ENCODE results near the gene PACSIN1. TPM values are rescaled to one million over a fixed set of nuclear protein-coding genes. Genes with fewer than 3 reads are reported as not detected.

The PACSIN1 gene
- total RNA-seq, 1 donor from 2014 or later: 1.3 TPM

- intact Hi-C loops (cut with micrococcal nuclease): loop anchor here (1.0 to 2.0 kb wide), 11 partner anchors 82 to 732 kb away; partner anchors contain the start of genes ANKS1A, NUDT3, SMIM29 and SNRPC
Observed at GRCh38 chr6:34526992-34527728, 61.3 kb downstream of the PACSIN1 start.

GRCh38 chr6:34527751-34528670 lies 62.1 kb downstream of the PACSIN1 start:
- intact Hi-C loops (cut with micrococcal nuclease): loop anchor here (1.0 to 2.0 kb wide), 11 partner anchors 81 to 731 kb away; partner anchors contain the start of genes ANKS1A, NUDT3, SMIM29 and SNRPC

- intact Hi-C loops (cut with micrococcal nuclease): no loop called here
Observed at GRCh38 chr6:34528996-34529664, 63.3 kb downstream of the PACSIN1 start.

- intact Hi-C loops (cut with micrococcal nuclease): no loop called here
Observed at GRCh38 chr6:34529665-34530327, 63.9 kb downstream of the PACSIN1 start.

- intact Hi-C loops (cut with micrococcal nuclease): no loop called here
Observed at GRCh38 chr6:34530753-34531365, 65.0 kb downstream of the PACSIN1 start.

GRCh38 chr6:34531580-34532201 lies 65.8 kb downstream of the PACSIN1 start:
- intact Hi-C loops (cut with micrococcal nuclease): no loop called here

- intact Hi-C loops (cut with micrococcal nuclease): no loop called here
Observed at GRCh38 chr6:34532230-34532629, 66.4 kb downstream of the PACSIN1 start.

- intact Hi-C loops (cut with micrococcal nuclease): no loop called here
Observed at GRCh38 chr6:34534146-34534545, 68.3 kb downstream of the PACSIN1 start.

- intact Hi-C loops (cut with micrococcal nuclease): no loop called here
Observed at GRCh38 chr6:34534656-34535055, 68.8 kb downstream of the PACSIN1 start.

GRCh38 chr6:34535199-34535598 lies 69.3 kb downstream of the PACSIN1 start:
- intact Hi-C loops (cut with micrococcal nuclease): no loop called here

- intact Hi-C loops (cut with micrococcal nuclease): no loop called here
Observed at GRCh38 chr6:34535646-34536045, 69.8 kb downstream of the PACSIN1 start.

- intact Hi-C loops (cut with micrococcal nuclease): no loop called here
Observed at GRCh38 chr6:34536251-34536958, 70.5 kb downstream of the PACSIN1 start.

- intact Hi-C loops (cut with micrococcal nuclease): no loop called here
Observed at GRCh38 chr6:34536959-34537848, 71.3 kb downstream of the PACSIN1 start.

GRCh38 chr6:34537922-34538550 lies 72.2 kb downstream of the PACSIN1 start:
- intact Hi-C loops (cut with micrococcal nuclease): no loop called here

- intact Hi-C loops (cut with micrococcal nuclease): no loop called here
Observed at GRCh38 chr6:34538581-34538980, 72.7 kb downstream of the PACSIN1 start.

GRCh38 chr6:34539181-34539580 lies 73.3 kb downstream of the PACSIN1 start:
- intact Hi-C loops (cut with micrococcal nuclease): no loop called here

- intact Hi-C loops (cut with micrococcal nuclease): no loop called here
Observed at GRCh38 chr6:34540222-34540621, 74.3 kb downstream of the PACSIN1 start.

GRCh38 chr6:34540841-34541240 lies 75.0 kb downstream of the PACSIN1 start:
- intact Hi-C loops (cut with micrococcal nuclease): no loop called here

All from T-helper 1 cell treated with Interleukin-12 subunit alpha and Interleukin-12 subunit beta and Interleukin-4 antibody, amounts not matched to agents 30 ng/mL and 1 ng/mL, for 36 hours (primary cell).